Suprapubic skin (tissue), 4 donors: ENCODE results near the gene RNF38.

ENCODE experiments used
- EP300 ChIP-seq: sonication (generic); formaldehyde crosslinking; IDR thresholded peaks from one replicate; pipeline ENCODE4 v1.6.1; 2017; ENCODE audit warnings: antibody characterized with exemption
- POLR2AphosphoS5 ChIP-seq, 3 donors: sonication (generic); formaldehyde crosslinking; IDR thresholded peaks; one replicate each; pipeline ENCODE4 v1.6.1; 2017; ENCODE audit warnings: antibody characterized with exemption in 3 of 3
- TF ChIP-seq, protein P1 (sequence below), 2 donors: fragments of 200-600 bp in 1 of 2; fragments of 450-650 bp in 1 of 2; sonication (generic) in 1 of 2; IDR thresholded peaks; one replicate each; pipeline ENCODE4 v1.5.1; 2016 to 2019; ENCODE audit warnings: antibody characterized with exemption in 2 of 2, mild to moderate bottlenecking in 1 of 2, moderate library complexity in 1 of 2

- TF ChIP-seq POLR2AphosphoS5 (IDR thresholded peaks at IDR 0.05) (no peak), EP300 (no peak)
- TF ChIP-seq, protein P1, sequence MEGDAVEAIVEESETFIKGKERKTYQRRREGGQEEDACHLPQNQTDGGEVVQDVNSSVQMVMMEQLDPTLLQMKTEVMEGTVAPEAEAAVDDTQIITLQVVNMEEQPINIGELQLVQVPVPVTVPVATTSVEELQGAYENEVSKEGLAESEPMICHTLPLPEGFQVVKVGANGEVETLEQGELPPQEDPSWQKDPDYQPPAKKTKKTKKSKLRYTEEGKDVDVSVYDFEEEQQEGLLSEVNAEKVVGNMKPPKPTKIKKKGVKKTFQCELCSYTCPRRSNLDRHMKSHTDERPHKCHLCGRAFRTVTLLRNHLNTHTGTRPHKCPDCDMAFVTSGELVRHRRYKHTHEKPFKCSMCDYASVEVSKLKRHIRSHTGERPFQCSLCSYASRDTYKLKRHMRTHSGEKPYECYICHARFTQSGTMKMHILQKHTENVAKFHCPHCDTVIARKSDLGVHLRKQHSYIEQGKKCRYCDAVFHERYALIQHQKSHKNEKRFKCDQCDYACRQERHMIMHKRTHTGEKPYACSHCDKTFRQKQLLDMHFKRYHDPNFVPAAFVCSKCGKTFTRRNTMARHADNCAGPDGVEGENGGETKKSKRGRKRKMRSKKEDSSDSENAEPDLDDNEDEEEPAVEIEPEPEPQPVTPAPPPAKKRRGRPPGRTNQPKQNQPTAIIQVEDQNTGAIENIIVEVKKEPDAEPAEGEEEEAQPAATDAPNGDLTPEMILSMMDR (IDR thresholded peaks at IDR 0.05), result no peak
Observed at GRCh38 chr9:36293918-36294317, 106.2 kb downstream of the RNF38 start.
